Ishikawa (cell line): ENCODE data around the gene ZFAND3.

Source experiments
- CEBPB ChIP-seq: IDR thresholded peaks from 2 replicates; pipeline ENCODE4 v1.6.1; 2012
- CREB1 ChIP-seq: IDR thresholded peaks from 2 replicates; pipeline ENCODE4 v1.6.1; 2012; ENCODE audit warnings: low read depth
- EGR1 ChIP-seq: IDR thresholded peaks from 2 replicates; pipeline ENCODE4 v1.6.1; 2012
- EP300 ChIP-seq: IDR thresholded peaks from 2 replicates; pipeline ENCODE4 v1.6.1; 2012; ENCODE audit warnings: borderline replicate concordance
- MAX ChIP-seq: IDR thresholded peaks from 2 replicates; pipeline ENCODE4 v1.6.1; 2012
- REST ChIP-seq: IDR thresholded peaks from 2 replicates; pipeline ENCODE4 v1.6.1; 2012; ENCODE audit warnings: low read depth, mild to moderate bottlenecking
- TAF1 ChIP-seq: IDR thresholded peaks from 2 replicates; pipeline ENCODE4 v1.6.1; 2012; ENCODE audit warnings: low read depth, mild to moderate bottlenecking
- TCF12 ChIP-seq: IDR thresholded peaks from 2 replicates; pipeline ENCODE4 v1.6.1; 2012; ENCODE audit warnings: low read depth
- YY1 ChIP-seq: IDR thresholded peaks from 2 replicates; pipeline ENCODE4 v1.6.1; 2012; ENCODE audit warnings: low read depth

- TF ChIP-seq CREB1 (no peak), MAX (no peak), REST (no peak), CEBPB (no peak), EP300 (no peak), EGR1 (no peak), YY1 (no peak), TAF1 (no peak), TCF12 (no peak)
These were observed 197.3 kb downstream of the ZFAND3 start for GRCh38 chr6:38016824-38017223.
